Lower leg skin (tissue), 4 donors: ENCODE results near the gene ABCC8. TPM values are rescaled to one million over a fixed set of nuclear protein-coding genes. Genes with fewer than 3 reads are reported as not detected.

Experiments used
- DNase-seq, 2 donors: peaks; one replicate each; pipeline ENCODE4 v3.0.0-alpha.2; 2019; ENCODE audit warnings: low spot score in 2 of 2
- H3K4me3 ChIP-seq: fragments of 200-600 bp; sonication (generic); 2 replicates; pipeline ENCODE4 v1.5.1; 2017; ENCODE audit warnings: mild to moderate bottlenecking, low read depth; ENCODE audit not compliant: poor library complexity, severe bottlenecking
- POLR2A ChIP-seq, 2 donors: fragments of 450-650 bp; IDR thresholded peaks; one replicate each; pipeline ENCODE4 v1.6.1; 2016 to 2017; ENCODE audit warnings: antibody characterized with exemption in 2 of 2, mild to moderate bottlenecking in 1 of 2, moderate library complexity in 1 of 2
- WGBS, 2 donors: methylation state at CpG; one replicate each; pipeline ENCODE4 v1.1.5; 2018; 5-methylcytosine and 5-hydroxymethylcytosine counted together
- intact Hi-C: fragments of 100-400 bp; cut with DNase I; formaldehyde crosslinking; loops from one replicate; pipeline ENCODE4 v1.15.0; 2023; ENCODE audit warnings: low total_unique reads
- total RNA-seq, 4 donors: library from RNA; depleted of rRNA; stranded (reverse); fragments of >200 nt; gene quantifications; one replicate each; pipeline ENCODE4 v1.1.0, GENCODE V29; 2016
- TF ChIP-seq, protein P1 (sequence below), 3 donors: fragments of 450-650 bp; IDR thresholded peaks; one replicate each; pipeline ENCODE4 v1.5.1; 2016; ENCODE audit warnings: antibody characterized with exemption in 3 of 3, mild to moderate bottlenecking in 3 of 3, moderate library complexity in 2 of 3

The ABCC8 gene
- total RNA-seq, 4 donors from 2014 or later = 0.11 to 0.34 (median 0.26) TPM; not detected in 1

DNA sequence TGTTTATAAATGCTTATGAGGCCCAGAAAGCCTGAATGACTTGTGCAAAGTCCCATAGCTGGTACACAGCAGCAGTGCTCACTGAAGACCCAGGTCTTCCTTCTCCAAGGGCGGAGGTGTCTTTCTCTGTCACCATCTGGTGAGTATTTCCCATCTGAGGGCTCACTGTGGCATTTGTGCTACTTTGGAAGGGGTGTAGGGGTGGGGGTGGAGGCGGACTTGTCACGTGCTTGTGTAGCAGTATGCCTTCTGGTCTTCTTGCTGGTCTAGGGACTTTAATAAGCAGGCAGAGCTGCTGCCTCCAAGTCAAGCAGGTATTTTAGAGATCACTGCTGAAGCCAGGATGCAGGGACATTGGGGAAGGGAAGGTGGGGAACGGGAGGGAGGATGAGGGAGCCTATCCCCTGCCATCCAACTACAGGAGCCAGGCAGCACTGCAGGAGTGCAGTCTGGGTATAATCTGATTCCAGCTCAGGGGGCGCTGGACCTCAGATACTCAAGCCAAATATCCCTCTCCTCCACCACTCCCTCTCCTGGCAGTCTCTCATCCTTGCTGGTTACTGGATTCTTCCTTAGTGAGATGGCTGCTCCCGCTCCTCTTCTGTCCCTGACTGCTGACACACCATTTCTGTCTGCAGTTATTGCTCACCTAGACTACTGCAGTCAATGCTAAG lies 3.4 kb downstream of the ABCC8 start:
- H3K4me3 ChIP-seq = no peak overlapping the region
- DNase-seq = no peak
- no peak for TF ChIP-seq POLR2A (IDR thresholded peaks at IDR 0.05)
- TF ChIP-seq, protein P1, sequence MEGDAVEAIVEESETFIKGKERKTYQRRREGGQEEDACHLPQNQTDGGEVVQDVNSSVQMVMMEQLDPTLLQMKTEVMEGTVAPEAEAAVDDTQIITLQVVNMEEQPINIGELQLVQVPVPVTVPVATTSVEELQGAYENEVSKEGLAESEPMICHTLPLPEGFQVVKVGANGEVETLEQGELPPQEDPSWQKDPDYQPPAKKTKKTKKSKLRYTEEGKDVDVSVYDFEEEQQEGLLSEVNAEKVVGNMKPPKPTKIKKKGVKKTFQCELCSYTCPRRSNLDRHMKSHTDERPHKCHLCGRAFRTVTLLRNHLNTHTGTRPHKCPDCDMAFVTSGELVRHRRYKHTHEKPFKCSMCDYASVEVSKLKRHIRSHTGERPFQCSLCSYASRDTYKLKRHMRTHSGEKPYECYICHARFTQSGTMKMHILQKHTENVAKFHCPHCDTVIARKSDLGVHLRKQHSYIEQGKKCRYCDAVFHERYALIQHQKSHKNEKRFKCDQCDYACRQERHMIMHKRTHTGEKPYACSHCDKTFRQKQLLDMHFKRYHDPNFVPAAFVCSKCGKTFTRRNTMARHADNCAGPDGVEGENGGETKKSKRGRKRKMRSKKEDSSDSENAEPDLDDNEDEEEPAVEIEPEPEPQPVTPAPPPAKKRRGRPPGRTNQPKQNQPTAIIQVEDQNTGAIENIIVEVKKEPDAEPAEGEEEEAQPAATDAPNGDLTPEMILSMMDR (IDR thresholded peaks at IDR 0.05) = no peak
- 48 to 54% methylated on average over 6 of the region's 6 CpGs for WGBS, 2 donors
- intact Hi-C loops = no loop called here

GRCh38 chr11:17472467-17472866 lies 4.2 kb downstream of the ABCC8 start:
- TF ChIP-seq POLR2A (IDR thresholded peaks at IDR 0.05) = no peak
- intact Hi-C loops = no loop called here
- H3K4me3 ChIP-seq = no peak overlapping the region
- 59% methylated on average over 3 of the region's 3 CpGs for WGBS, 2 donors
- no peak for DNase-seq

- H3K4me3 ChIP-seq = no peak overlapping the region
- DNase-seq = no peak
- intact Hi-C loops = no loop called here
- WGBS, 2 donors = 86 to 91% methylated on average over 3 of the region's 3 CpGs
- TF ChIP-seq, protein P1 (IDR thresholded peaks at IDR 0.05) = no peak
- TF ChIP-seq POLR2A (IDR thresholded peaks at IDR 0.05) = no peak
Measured at GRCh38 chr11:17471501-17471900, 5.1 kb downstream of the ABCC8 start.

GRCh38 chr11:17469998-17470397 lies 6.6 kb downstream of the ABCC8 start:
- no peak overlapping the region for H3K4me3 ChIP-seq
- WGBS, 2 donors = 93 to 96% methylated on average over 6 of the region's 6 CpGs
- intact Hi-C loops = no loop called here
- DNase-seq = no peak
- TF ChIP-seq POLR2A (IDR thresholded peaks at IDR 0.05) = no peak
- TF ChIP-seq, protein P1 (IDR thresholded peaks at IDR 0.05) = no peak

- no peak overlapping the region for H3K4me3 ChIP-seq
- 76 to 86% methylated on average over 4 of the region's 4 CpGs for WGBS, 2 donors
- DNase-seq = no peak
- TF ChIP-seq POLR2A (IDR thresholded peaks at IDR 0.05) = no peak
- TF ChIP-seq, protein P1 (IDR thresholded peaks at IDR 0.05) = no peak
- intact Hi-C loops = no loop called here
Measured at GRCh38 chr11:17468122-17468521, 8.5 kb downstream of the ABCC8 start.

DNA sequence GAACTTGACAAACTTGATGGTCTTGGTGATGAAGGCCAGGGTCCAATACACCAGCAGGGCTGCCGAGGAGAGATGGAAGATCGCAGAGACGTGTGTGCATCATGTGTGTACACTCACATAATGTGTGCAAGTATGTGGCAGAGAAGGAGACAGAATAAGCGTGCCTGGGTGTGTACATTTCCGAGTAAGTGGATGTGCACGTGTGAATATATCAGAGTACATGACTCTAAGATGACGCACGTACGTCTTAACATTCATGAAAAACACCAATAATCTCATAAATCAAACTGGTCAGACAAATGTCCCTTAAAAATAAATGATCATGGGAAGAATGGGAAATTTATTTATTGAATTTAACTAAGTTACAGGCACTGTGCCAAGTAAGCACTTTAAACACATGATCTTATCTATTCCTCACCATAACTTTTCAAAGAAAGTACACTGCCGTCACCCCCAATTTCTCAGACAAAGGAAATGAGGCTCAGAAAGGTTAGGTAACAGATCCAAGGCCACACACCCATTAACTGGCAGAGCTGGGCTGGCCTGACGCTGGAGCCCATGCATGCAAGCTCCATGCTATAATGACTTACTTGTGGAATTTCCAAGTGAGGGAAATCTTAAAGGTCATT lies 13.0 kb downstream of the ABCC8 start:
- no peak overlapping the region for H3K4me3 ChIP-seq
- 60 to 63% methylated on average over 11 of the region's 11 CpGs for WGBS, 2 donors
- TF ChIP-seq POLR2A (IDR thresholded peaks at IDR 0.05) = no peak
- TF ChIP-seq, protein P1 (IDR thresholded peaks at IDR 0.05) = no peak
- DNase-seq = no peak
- intact Hi-C loops = no loop called here
